HG02884 (cell line): ENCODE data around the gene GULP1.

Experiments
- ATAC-seq: cut with Tn5 transposase; IDR thresholded peaks from one replicate; pipeline ENCODE4 v1.9.1; 2021; ENCODE audit warnings: mild to moderate bottlenecking, moderate library complexity; ENCODE audit not compliant: unreplicated experiment

GULP1 gene

GRCh38 chr2:188322569-188323551 lies 31.2 kb downstream of the GULP1 start:
- ATAC-seq, result no peak

GRCh38 chr2:188324067-188324466 lies 32.4 kb downstream of the GULP1 start:
- no peak for ATAC-seq

DNA sequence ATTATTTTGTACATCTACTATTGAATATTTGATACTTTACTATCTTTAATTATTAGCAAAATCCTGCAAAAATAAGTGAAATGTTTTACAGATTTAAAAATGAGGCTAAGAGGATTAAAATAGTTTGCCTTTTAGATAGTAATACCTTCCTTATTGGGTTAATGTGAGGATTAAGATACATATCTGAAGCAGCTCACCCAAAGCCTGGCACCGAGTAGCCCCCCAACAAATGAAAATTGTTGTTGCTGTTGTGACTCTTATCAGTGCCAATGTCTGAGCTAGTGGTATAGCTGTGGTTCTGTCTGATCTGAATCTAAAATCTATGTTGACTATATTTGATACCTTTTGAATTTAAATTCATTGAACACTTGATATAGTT lies 34.6 kb downstream of the GULP1 start:
- ATAC-seq, result no peak

- ATAC-seq, result no peak
Observed at GRCh38 chr2:188326669-188327301, 35.1 kb downstream of the GULP1 start.

DNA sequence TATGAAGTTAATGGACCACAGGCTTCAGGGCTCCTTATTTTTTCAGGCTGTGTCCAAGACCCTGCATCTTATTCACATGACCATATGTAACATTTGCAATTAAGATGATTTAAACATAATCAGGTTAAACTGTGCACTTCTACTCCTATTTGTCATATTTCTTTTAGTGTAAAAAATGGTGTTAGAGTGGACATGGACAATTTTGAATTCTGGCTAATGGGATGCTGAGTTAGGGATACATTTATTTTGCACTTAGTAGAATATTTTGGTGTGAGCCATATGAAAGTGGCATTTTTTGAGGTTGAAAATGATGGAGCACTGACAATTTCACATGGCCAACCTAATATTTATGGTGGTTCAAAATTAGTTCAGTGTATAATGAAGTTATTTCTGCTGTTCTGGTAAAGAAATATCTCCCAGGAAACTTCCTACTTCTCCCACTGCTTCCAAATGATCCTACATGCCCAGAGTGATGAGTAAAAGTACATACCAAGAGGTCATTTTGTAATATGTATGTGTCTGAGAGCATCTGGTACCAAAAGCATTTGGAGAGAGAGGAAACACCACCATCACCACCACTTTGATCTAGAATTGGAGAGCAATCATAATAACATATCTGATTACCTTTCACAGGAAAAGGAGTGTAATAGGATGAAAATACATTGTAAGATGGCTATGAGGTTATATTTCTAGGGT lies 36.0 kb downstream of the GULP1 start:
- ATAC-seq, result no peak

- ATAC-seq, result no peak
Observed at GRCh38 chr2:188328419-188328818, 36.7 kb downstream of the GULP1 start.

GRCh38 chr2:188330316-188331053 lies 38.8 kb downstream of the GULP1 start:
- no peak for ATAC-seq

GRCh38 chr2:188332619-188333018 lies 40.9 kb downstream of the GULP1 start:
- no peak for ATAC-seq

DNA sequence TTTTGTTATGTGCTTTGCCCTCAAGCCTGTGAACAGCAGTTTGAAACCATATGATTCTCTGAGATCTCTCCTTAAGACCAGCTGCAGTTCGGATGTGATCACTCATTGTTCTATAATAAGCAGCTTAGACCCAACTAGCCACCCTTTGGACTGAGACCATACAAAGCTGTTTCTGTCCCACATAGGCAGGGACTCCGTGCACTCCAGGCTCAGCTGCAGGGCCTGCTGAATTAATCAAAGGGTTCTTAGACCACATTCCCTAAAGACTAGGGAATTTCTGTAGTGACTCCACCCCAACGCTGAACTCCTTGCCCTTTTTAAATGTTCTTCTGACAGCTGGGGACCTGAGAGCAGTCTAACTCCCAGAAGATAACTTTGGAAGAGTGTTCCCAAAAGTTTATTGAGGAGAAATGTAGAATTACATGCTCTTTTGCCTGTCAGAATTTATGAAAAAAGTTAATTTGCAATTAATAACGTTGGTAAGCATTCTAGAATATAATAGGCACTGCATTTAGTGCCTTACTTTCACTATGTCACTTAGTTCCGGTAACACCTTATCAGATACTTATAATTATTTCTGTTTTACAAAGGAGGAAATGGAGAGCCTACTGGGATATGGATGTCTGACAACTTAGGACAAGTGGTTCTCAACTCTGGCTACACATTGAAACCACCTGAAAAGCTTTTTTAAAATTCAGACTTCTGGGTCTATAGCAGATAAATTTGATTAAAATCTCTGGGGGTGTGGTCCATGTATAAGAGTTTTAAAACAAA lies 42.3 kb downstream of the GULP1 start:
- no peak for ATAC-seq

DNA sequence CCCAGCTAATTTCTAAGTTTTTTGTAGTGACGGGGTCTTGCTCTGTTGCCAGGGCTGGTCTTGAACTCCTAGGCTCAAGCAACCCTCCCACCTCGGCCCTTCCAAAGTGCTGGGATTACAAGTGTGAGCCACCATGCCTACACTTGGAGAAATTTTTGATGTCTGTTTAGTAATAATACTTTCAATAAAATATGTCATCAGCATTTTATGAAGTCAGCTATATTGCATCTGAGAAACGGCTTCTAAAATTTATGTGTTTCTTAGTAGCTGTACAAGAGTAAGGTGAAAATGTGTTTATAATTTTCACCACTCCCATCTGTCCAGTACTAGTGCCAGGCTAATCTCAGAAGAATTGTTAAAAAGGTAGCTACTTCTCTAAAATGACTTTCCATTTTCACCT lies 46.8 kb downstream of the GULP1 start:
- ATAC-seq, result no peak

DNA sequence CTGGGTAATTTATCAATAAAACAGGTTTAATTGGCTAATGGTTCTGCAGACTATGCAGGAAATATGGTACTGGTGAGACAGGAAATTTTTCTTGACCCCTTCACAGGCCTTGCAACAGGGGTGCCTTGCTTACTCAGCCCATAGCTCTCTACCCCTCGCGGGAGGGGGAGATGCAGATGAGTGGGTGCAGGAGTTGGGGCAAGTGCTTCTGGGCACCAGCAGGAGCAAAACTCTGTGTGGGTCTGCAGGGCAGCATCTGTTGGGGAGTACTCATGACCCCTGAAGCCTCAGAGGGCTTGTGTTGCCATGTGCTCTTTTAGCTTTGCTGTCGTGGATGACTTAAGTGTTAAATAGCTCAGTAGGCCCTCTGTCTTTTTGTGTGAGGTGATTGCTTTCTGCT lies 48.6 kb downstream of the GULP1 start:
- ATAC-seq, result no peak

GRCh38 chr2:188345020-188345419 lies 53.3 kb downstream of the GULP1 start:
- no peak for ATAC-seq

GRCh38 chr2:188345426-188345825 lies 53.8 kb downstream of the GULP1 start:
- no peak for ATAC-seq

- ATAC-seq, result no peak
Observed at GRCh38 chr2:188345831-188346458, 54.3 kb downstream of the GULP1 start.

DNA sequence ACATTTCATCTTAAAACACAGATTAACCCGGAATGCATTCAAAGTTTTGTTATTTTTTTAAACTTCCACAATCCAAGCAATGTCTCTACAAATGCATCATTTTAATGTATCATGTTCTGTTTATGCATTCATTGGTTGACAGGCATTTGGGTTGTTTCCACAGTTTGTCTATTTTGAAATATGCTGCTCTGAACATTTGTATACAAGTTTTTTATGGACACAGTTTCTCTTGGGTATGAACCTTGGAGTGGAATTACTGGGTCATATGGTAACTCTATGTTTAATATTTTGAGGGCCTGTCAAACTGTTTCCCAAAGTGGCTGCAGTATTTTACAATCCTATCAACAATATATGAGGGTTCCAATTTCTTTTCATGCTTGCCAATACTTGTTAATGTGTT lies 57.3 kb downstream of the GULP1 start:
- no peak for ATAC-seq

DNA sequence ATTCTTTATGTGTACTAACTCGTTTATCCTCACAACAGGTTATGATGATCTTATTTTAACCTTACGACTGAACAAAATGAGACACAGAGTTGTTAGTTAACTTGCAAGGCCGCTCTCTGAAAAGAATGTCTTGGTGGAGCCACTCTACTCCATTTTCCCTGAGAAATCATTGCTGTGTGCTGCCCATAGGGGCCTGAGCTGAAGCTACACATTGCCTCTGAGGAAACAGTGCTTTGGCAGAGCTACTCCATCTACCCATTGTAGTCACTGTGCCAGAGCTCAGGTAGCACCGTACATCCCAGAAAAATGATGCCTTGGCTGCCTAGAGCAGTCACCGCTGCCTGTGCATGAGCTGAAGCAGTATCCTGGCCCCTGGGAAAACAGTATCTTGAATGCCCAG lies 61.6 kb downstream of the GULP1 start:
- no peak for ATAC-seq

DNA sequence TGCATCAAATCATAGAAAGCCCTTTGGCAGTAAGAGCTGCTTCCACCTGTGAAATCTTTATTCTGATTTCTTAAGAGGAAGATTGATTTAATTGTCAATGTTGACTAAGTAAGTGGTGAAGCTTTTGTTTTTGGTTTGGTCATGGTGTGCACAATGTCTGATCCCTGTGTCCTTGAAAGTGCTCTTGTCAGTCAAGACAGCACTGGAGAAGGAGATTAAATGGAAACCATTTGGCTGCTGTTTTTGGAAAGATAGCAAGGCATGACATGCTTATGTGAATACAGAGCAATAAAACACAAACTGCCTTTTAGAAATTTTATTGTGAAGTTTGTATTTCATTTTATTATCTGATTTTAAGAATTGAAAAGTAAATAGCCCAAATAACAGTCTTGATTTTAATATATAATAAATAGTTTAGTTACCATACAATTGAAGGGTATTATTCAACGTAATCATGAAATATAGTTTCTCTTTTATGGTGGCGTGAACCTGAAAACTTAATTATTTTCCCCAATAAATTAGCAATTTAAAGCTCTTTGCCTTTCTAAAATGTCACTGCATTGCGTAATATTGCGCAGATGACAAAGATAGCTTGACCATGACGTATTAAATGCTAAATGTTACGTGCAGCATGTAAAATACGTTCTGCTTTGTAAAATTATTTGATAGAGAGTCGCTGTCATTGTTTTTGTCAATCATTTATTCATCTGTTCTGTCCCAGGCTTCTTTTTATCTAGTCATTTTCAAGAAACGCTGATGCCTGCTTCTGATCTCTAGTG lies 69.0 kb downstream of the GULP1 start:
- no peak for ATAC-seq

- no peak for ATAC-seq
Observed at GRCh38 chr2:188364033-188364630, 72.5 kb downstream of the GULP1 start.
